Measurements from ENCODE around the gene PDZRN3. TPM values are rescaled to one million over a fixed set of nuclear protein-coding genes. Genes with fewer than 3 reads are reported as not detected.

PDZRN3 gene
- total RNA-seq, 1 donor, result 76.8 TPM

- no peak for DNase-seq (ENCODE audit: low read depth)
- TF ChIP-seq CTCF (IDR thresholded peaks at IDR 0.05; ENCODE audit: insufficient read depth, low read length), result no peak
- no peak overlapping the region for H3K4me3 ChIP-seq (ENCODE audit: low read depth, low read length)
Measured at GRCh38 chr3:73399666-73400253, 225.0 kb downstream of the PDZRN3 start.

GRCh38 chr3:73399106-73399505, 225.6 kb downstream of the PDZRN3 start:
- H3K4me3 ChIP-seq (ENCODE audit: low read depth, low read length), result no peak overlapping the region
- TF ChIP-seq CTCF (IDR thresholded peaks at IDR 0.05; ENCODE audit: insufficient read depth, low read length), result no peak
- peak; percentile 40 for DNase-seq (ENCODE audit: low read depth)

GRCh38 chr3:73398084-73398483, 226.7 kb downstream of the PDZRN3 start:
- no peak for DNase-seq (ENCODE audit: low read depth)
- H3K4me3 ChIP-seq (ENCODE audit: low read depth, low read length), result no peak overlapping the region
- TF ChIP-seq CTCF (IDR thresholded peaks at IDR 0.05; ENCODE audit: insufficient read depth, low read length), result no peak

- no peak for DNase-seq (ENCODE audit: low read depth)
- H3K4me3 ChIP-seq (ENCODE audit: low read depth, low read length), result no peak overlapping the region
- no peak for TF ChIP-seq CTCF (IDR thresholded peaks at IDR 0.05; ENCODE audit: insufficient read depth, low read length)
Measured at GRCh38 chr3:73394240-73394639, 230.5 kb downstream of the PDZRN3 start.

GRCh38 chr3:73393005-73393404, 231.7 kb downstream of the PDZRN3 start:
- no peak for DNase-seq (ENCODE audit: low read depth)
- TF ChIP-seq CTCF (IDR thresholded peaks at IDR 0.05; ENCODE audit: insufficient read depth, low read length), result no peak
- H3K4me3 ChIP-seq (ENCODE audit: low read depth, low read length), result no peak overlapping the region

- TF ChIP-seq CTCF (IDR thresholded peaks at IDR 0.05; ENCODE audit: insufficient read depth, low read length), result no peak
- no peak for DNase-seq (ENCODE audit: low read depth)
Measured at GRCh38 chr3:73391984-73392383, 232.8 kb downstream of the PDZRN3 start.

GRCh38 chr3:73389928-73390327, 234.8 kb downstream of the PDZRN3 start:
- no peak for TF ChIP-seq CTCF (IDR thresholded peaks at IDR 0.05; ENCODE audit: insufficient read depth, low read length)
- no peak overlapping the region for H3K4me3 ChIP-seq (ENCODE audit: low read depth, low read length)
- DNase-seq (ENCODE audit: low read depth), result no peak

More at GRCh38 chr3:73391984-73392383, 232.8 kb downstream of the PDZRN3 start:
- H3K4me3 ChIP-seq (ENCODE audit: low read depth, low read length), result no peak overlapping the region
